Body of pancreas (tissue), 4 donors: ENCODE results near the gene SHISAL1.

Experiments
- CTCF ChIP-seq, 7 experiments: fragments of 450-650 bp in 4 of 7; fragments of 200-600 bp in 3 of 7; sonication (generic) in 3 of 7; IDR thresholded peaks; one replicate each; pipeline ENCODE4 v1.5.1; 2016 to 2019; ENCODE audit warnings: antibody characterized with exemption in 7 of 7
- POLR2A ChIP-seq, 3 donors: fragments of 450-650 bp; IDR thresholded peaks; one replicate each; pipeline ENCODE4 v1.6.1; 2016; ENCODE audit warnings: antibody characterized with exemption in 3 of 3, mild to moderate bottlenecking in 2 of 3

GRCh38 chr22:44271732-44272400 lies 40.9 kb downstream of the SHISAL1 start:
- TF ChIP-seq CTCF (IDR thresholded peaks at IDR 0.05) (no peak), POLR2A (IDR thresholded peaks at IDR 0.05) (no peak)
